GM18526 (cell line): ENCODE measurements around the gene PRR30.

Source experiments
- POLR2A ChIP-seq: IDR thresholded peaks from 3 replicates; pipeline ENCODE4 v1.6.1; 2011; ENCODE audit not compliant: insufficient read length; ENCODE audit errors: extremely low read depth

Gene PRR30

GRCh38 chr2:27095745-27096651 is 43.2 kb downstream of the PRR30 start:
- no peak for TF ChIP-seq POLR2A

- TF ChIP-seq POLR2A: no peak
Observed at GRCh38 chr2:27095427-27095744, 43.8 kb downstream of the PRR30 start.

DNA sequence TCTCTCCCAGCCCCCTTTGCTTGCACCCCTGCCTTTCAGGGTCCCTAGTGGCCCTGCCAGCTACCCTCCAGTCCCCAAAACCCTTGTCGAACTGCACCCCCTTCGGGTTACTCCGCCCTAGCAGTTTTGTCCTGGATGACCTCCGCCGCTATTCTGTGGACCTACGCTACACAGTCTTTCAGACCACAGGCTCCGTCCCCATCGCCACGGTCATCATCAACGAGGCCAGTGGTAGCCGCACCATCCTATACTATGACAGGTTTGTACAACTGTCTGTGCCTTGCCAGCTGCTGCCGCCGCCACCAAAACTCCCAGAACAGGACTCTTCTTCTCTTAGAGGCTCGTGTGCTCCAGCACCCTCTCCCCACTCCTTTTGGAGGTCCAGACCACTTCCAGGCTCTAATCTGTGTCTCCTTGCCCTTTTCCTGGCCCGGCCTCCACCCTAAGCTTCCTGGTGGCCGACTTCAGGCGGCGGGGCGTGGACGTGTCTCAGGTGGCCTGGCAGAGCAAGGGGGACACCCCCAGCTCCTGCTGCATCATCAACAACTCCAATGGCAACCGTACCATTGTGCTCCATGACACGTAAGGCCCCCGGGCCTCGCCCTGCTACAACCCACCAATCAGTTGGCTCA is 44.7 kb downstream of the PRR30 start:
- no peak for TF ChIP-seq POLR2A

- TF ChIP-seq POLR2A: no peak
Observed at GRCh38 chr2:27093430-27094352, 45.5 kb downstream of the PRR30 start.

DNA sequence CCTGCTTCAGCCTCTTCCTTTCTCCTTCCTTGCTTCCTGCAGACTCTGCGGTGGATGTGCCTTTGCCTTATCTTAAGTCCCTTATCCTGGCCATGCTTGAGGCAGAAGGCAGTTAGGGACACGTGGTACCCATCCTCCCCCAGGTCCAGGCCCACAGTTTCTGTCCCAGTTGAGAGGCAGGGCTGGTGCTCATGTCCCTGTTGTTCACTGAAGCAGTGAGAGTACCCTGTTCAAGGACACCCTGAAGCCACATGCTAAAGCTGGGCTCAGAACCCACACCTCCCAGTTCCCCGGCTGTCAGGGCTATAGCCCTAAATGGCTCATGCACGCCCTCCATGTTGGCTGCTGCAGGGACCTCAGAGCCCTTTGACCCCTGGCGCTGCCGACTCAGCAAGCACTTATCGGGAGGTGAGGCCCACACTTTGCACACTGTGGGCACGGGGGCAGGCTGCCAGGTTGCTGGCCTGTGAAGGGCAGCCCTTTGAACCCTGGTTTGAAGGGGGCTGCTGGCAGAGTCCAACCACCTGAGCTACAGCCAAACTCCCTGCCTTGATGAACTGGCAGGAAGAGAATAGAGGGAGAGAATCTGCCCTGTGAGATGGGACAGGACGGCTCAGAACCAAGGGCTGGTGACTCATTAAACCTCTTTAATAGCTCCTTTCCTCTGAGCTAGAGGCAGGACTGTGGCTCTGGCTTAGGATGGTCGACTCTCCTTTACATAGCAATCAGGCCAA is 46.3 kb downstream of the PRR30 start:
- no peak for TF ChIP-seq POLR2A

- no peak for TF ChIP-seq POLR2A
Observed at GRCh38 chr2:27091746-27092695, 47.2 kb downstream of the PRR30 start.

GRCh38 chr2:27089111-27089954 is 49.9 kb downstream of the PRR30 start:
- no peak for TF ChIP-seq POLR2A

DNA sequence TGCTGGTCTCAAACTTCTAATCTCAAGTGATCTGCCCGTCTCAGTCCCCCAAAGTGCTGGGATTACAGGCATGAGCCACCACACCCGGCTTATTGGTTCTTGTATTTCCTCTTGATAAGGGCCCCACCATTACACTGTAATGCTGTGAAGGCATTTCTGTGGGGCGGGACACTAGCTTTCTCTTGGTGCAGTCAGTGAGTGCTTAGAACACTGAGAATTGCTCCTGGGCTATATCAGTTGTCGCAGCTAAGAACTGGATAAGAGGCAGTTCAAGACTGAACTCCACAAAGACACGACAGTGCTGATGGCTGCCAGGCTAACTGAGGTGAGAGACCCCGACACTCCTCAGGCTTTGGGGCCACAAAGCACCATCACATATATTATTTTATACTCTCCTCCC is 50.6 kb downstream of the PRR30 start:
- no peak for TF ChIP-seq POLR2A

- no peak for TF ChIP-seq POLR2A
Observed at GRCh38 chr2:27087823-27088410, 51.3 kb downstream of the PRR30 start.
